SU-DHL-6 (cell line): ENCODE data around the gene WDFY1.

ENCODE experiments used
- H2AFZ ChIP-seq: fragments of 200-600 bp; sonication (generic); 2 replicates; pipeline ENCODE4 v1.6.1; 2014; ENCODE audit warnings: low read depth, mild to moderate bottlenecking, moderate library complexity, mixed read lengths, antibody characterized with exemption, low read length; ENCODE audit not compliant: severe bottlenecking
- H3F3A ChIP-seq: fragments of 200-600 bp; shearing (Covaris generic); 2 replicates; pipeline ENCODE4 v1.6.0; 2016; ENCODE audit warnings: antibody characterized with exemption, mild to moderate bottlenecking; ENCODE audit not compliant: insufficient read depth
- H3K27ac ChIP-seq: fragments of 200-600 bp; sonication (generic); 2 replicates; pipeline ENCODE4 v1.5.1; 2016; ENCODE audit warnings: low read depth, mild to moderate bottlenecking, low read length, moderate library complexity, mixed read lengths
- H3K27me3 ChIP-seq: fragments of 200-600 bp; sonication (generic), shearing (Covaris generic); 2 replicates; pipeline ENCODE4 v1.6.0; 2014; ENCODE audit warnings: mild to moderate bottlenecking, low read length
- H3K36me3 ChIP-seq: fragments of 200-600 bp; sonication (generic); 2 replicates; pipeline ENCODE4 v1.6.1; 2014; ENCODE audit warnings: mild to moderate bottlenecking, low read length, mixed read lengths
- H3K4me2 ChIP-seq: fragments of 300-600, 200-600 bp; shearing (Covaris generic), sonication (generic); 2 replicates; pipeline ENCODE4 v1.6.0; 2014; ENCODE audit warnings: low read length, low read depth, mild to moderate bottlenecking; ENCODE audit not compliant: poor library complexity, severe bottlenecking
- H3K4me3 ChIP-seq: fragments of 200-600 bp; sonication (generic); 2 replicates; pipeline ENCODE4 v1.5.1; 2014; ENCODE audit warnings: antibody characterized with exemption, low read length, mild to moderate bottlenecking, mixed read lengths; ENCODE audit not compliant: insufficient read depth, poor library complexity, severe bottlenecking
- H3K79me2 ChIP-seq: fragments of 200-600 bp; sonication (generic); 2 replicates; pipeline ENCODE4 v1.6.1; 2014; ENCODE audit warnings: mild to moderate bottlenecking, low read length, moderate library complexity; ENCODE audit not compliant: insufficient read depth
- H3K9ac ChIP-seq: fragments of 200-600 bp; sonication (generic); 2 replicates; pipeline ENCODE4 v1.7.0; 2014; ENCODE audit warnings: mild to moderate bottlenecking, low read length
- H3K9me2 ChIP-seq: fragments of 200-600 bp; sonication (generic); replicated peaks from 2 replicates; pipeline ENCODE4 v1.6.1; 2014; ENCODE audit warnings: low read length; ENCODE audit not compliant: insufficient read depth
- H3K9me3 ChIP-seq: fragments of 200-600 bp; sonication (generic); 2 replicates; pipeline ENCODE4 v1.6.1; 2014; ENCODE audit warnings: low read length, mixed read lengths; ENCODE audit not compliant: insufficient read depth
- H4K20me1 ChIP-seq: fragments of 200-600 bp; sonication (generic); 2 replicates; pipeline ENCODE4 v1.6.1; 2014; ENCODE audit warnings: low read depth, mild to moderate bottlenecking, antibody characterized with exemption, low read length, moderate library complexity, mixed read lengths
- CTCF ChIP-seq: fragments of 200-600 bp; sonication (generic); IDR thresholded peaks from one replicate; pipeline ENCODE4 v1.5.1; 2017; ENCODE audit warnings: antibody characterized with exemption, mild to moderate bottlenecking, low read length, moderate library complexity; ENCODE audit not compliant: insufficient read depth, poor library complexity, severe bottlenecking
- EZH2phosphoT487 ChIP-seq: fragments of 200-600 bp; sonication (generic), shearing (Covaris generic); conservative IDR thresholded peaks from 2 replicates; pipeline ENCODE4 v1.6.1; 2018; ENCODE audit warnings: mild to moderate bottlenecking, antibody characterized with exemption, low read length, moderate library complexity, mixed read lengths

WDFY1 gene

DNA sequence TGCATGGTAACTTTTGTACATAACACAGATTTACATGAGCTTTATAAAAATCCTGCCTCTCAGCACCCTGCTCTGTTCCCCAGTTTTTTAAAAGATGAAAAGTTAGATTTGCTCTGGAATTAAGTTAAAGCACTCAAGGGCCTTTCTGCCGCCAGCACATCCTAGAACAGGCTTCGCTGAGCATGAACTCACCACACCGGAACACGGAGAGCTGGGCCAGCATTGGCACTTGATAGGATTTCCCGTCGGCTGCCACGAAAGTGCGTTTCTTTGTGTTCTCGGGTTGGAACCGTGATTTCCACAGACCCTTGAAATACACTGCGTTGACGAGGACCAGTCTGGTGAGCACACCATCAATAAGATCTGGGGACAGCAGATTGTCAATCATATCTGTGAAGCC, 46.5 kb upstream of the WDFY1 start:
- H3K27me3 ChIP-seq: 0 out of 2 replicates have a peak, but pooled peaks cover 4% of the 10 kb centered on the region
- no peaks in the 10 kb centered on the region for H4K20me1 ChIP-seq
- H3K4me3 ChIP-seq: no peak overlapping the region
- H2AFZ ChIP-seq: no peak overlapping the region
- H3K27ac ChIP-seq: no peak overlapping the region
- H3K9me3 ChIP-seq: no peaks in the 10 kb centered on the region
- no peak overlapping the region for H3K4me2 ChIP-seq
- H3K9ac ChIP-seq: no peak overlapping the region
- no peaks in the 10 kb centered on the region for H3K9me2 ChIP-seq
- H3F3A ChIP-seq: no peaks in the 10 kb centered on the region
- no peak for TF ChIP-seq CTCF
- TF ChIP-seq EZH2phosphoT487: no peak
- H3K36me3 ChIP-seq: no peaks in the 10 kb centered on the region
- H3K79me2 ChIP-seq: no peaks in the 10 kb centered on the region

DNA sequence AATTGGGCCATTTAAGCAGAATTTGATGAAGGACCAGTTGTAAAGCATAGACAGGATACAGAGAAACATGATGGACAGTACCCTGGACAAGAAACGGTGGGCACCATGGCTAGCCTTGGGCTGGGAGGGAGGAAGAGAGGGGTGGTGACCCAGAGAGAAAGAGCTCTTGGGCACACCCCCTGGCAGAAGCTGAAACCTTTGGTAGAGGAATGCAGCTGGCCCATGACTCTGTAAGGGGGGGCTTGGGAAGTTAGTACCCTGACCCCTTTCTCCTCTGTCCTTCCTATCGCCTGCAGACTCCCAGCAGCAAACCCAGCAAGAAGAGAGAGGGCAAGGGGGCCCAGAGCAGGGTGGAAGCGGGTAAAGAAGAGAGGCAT, 44.7 kb upstream of the WDFY1 start:
- no peaks in the 10 kb centered on the region for H3K36me3 ChIP-seq
- no peaks in the 10 kb centered on the region for H3K79me2 ChIP-seq
- no peak for TF ChIP-seq EZH2phosphoT487
- TF ChIP-seq CTCF: no peak
- H3K27ac ChIP-seq: no peak overlapping the region
- no peaks in the 10 kb centered on the region for H4K20me1 ChIP-seq
- H3K27me3 ChIP-seq: 0 out of 2 replicates have a peak, but pooled peaks cover 5% of the 10 kb centered on the region
- H3K9me2 ChIP-seq: no peaks in the 10 kb centered on the region
- no peaks in the 10 kb centered on the region for H3K9me3 ChIP-seq
- H2AFZ ChIP-seq: no peak overlapping the region
- no peaks in the 10 kb centered on the region for H3F3A ChIP-seq
- no peak overlapping the region for H3K4me2 ChIP-seq
- no peak overlapping the region for H3K9ac ChIP-seq
- H3K4me3 ChIP-seq: no peak overlapping the region

- no peaks in the 10 kb centered on the region for H4K20me1 ChIP-seq
- no peak overlapping the region for H3K4me3 ChIP-seq
- no peaks in the 10 kb centered on the region for H3K79me2 ChIP-seq
- no peaks in the 10 kb centered on the region for H3K36me3 ChIP-seq
- H2AFZ ChIP-seq: no peak overlapping the region
- TF ChIP-seq CTCF (peak; percentile 26), EZH2phosphoT487 (no peak)
- H3K4me2 ChIP-seq: no peak overlapping the region
- no peaks in the 10 kb centered on the region for H3K9me3 ChIP-seq
- 0 out of 2 replicates have a peak, but pooled peaks cover 5% of the 10 kb centered on the region for H3K27me3 ChIP-seq
- H3F3A ChIP-seq: no peaks in the 10 kb centered on the region
- no peaks in the 10 kb centered on the region for H3K9me2 ChIP-seq
- H3K27ac ChIP-seq: no peak overlapping the region
- no peak overlapping the region for H3K9ac ChIP-seq
Measured at GRCh38 chr2:223989206-223989855, 44.2 kb upstream of the WDFY1 start.
